ENCODE measurements around the gene ARL14.

ARL14 gene

GRCh38 chr3:160685144-160685766, 8.3 kb downstream of the ARL14 start:
- Histone ChIP-seq H3K79me2 (ENCODE audit: low read length) (no peaks in the 10 kb centered on the region), H3K27me3 (replicated peaks; ENCODE audit: insufficient read depth, low read length) (no peaks in the 10 kb centered on the region), H2AFZ (ENCODE audit: low read length) (no peak overlapping the region), H3K36me3 (replicated peaks; ENCODE audit: insufficient read depth, low read length) (no peaks in the 10 kb centered on the region), H4K20me1 (ENCODE audit: insufficient read depth, low read length) (no peaks in the 10 kb centered on the region), H3K4me3 (ENCODE audit: low read length) (no peak overlapping the region), H3K4me1 (ENCODE audit: low read length) (no peaks in the 10 kb centered on the region), H3K4me2 (ENCODE audit: low read depth, low read length) (no peak overlapping the region), H3F3A (ENCODE audit: insufficient read depth, low read length) (no peaks in the 10 kb centered on the region), H3K27ac (ENCODE audit: low read length) (no peak overlapping the region), H3K9me2 (replicated peaks; ENCODE audit: insufficient read depth, low read length) (no peaks in the 10 kb centered on the region), H3K9ac (ENCODE audit: low read length) (no peak overlapping the region), H3K9me3 (replicated peaks; ENCODE audit: insufficient read depth, low read length) (no peaks in the 10 kb centered on the region)
- TF ChIP-seq CTCF (IDR thresholded peaks at IDR 0.05; ENCODE audit: low read length) (peak; percentile 45), EZH2 (optimal IDR thresholded peaks at IDR 0.05; ENCODE audit: low read depth, low read length) (no peak)
- no peak for DNase-seq

GRCh38 chr3:160686955-160687535, 10.1 kb downstream of the ARL14 start:
- Histone ChIP-seq H3K27ac (ENCODE audit: low read length) (no peak overlapping the region), H3K4me2 (ENCODE audit: low read depth, low read length) (no peak overlapping the region), H3K4me1 (ENCODE audit: low read length) (no peaks in the 10 kb centered on the region), H3K27me3 (replicated peaks; ENCODE audit: insufficient read depth, low read length) (no peaks in the 10 kb centered on the region), H3K79me2 (ENCODE audit: low read length) (no peaks in the 10 kb centered on the region), H3K36me3 (replicated peaks; ENCODE audit: insufficient read depth, low read length) (no peaks in the 10 kb centered on the region), H4K20me1 (ENCODE audit: insufficient read depth, low read length) (no peaks in the 10 kb centered on the region), H3F3A (ENCODE audit: insufficient read depth, low read length) (no peaks in the 10 kb centered on the region), H2AFZ (ENCODE audit: low read length) (no peak overlapping the region), H3K4me3 (ENCODE audit: low read length) (no peak overlapping the region), H3K9me2 (replicated peaks; ENCODE audit: insufficient read depth, low read length) (no peaks in the 10 kb centered on the region), H3K9ac (ENCODE audit: low read length) (no peak overlapping the region), H3K9me3 (replicated peaks; ENCODE audit: insufficient read depth, low read length) (no peaks in the 10 kb centered on the region)
- peak; percentile 56 for DNase-seq
- TF ChIP-seq CTCF (IDR thresholded peaks at IDR 0.05; ENCODE audit: low read length) (peak; percentile 70), EZH2 (optimal IDR thresholded peaks at IDR 0.05; ENCODE audit: low read depth, low read length) (no peak)

- Histone ChIP-seq H3F3A (ENCODE audit: insufficient read depth, low read length) (no peaks in the 10 kb centered on the region), H3K9me3 (replicated peaks; ENCODE audit: insufficient read depth, low read length) (no peaks in the 10 kb centered on the region), H4K20me1 (ENCODE audit: insufficient read depth, low read length) (no peaks in the 10 kb centered on the region), H3K4me3 (ENCODE audit: low read length) (no peak overlapping the region), H3K27ac (ENCODE audit: low read length) (no peak overlapping the region), H3K4me2 (ENCODE audit: low read depth, low read length) (no peak overlapping the region), H3K9me2 (replicated peaks; ENCODE audit: insufficient read depth, low read length) (no peaks in the 10 kb centered on the region), H2AFZ (ENCODE audit: low read length) (no peak overlapping the region), H3K79me2 (ENCODE audit: low read length) (no peaks in the 10 kb centered on the region), H3K27me3 (replicated peaks; ENCODE audit: insufficient read depth, low read length) (no peaks in the 10 kb centered on the region), H3K9ac (ENCODE audit: low read length) (no peak overlapping the region), H3K4me1 (ENCODE audit: low read length) (no peaks in the 10 kb centered on the region), H3K36me3 (replicated peaks; ENCODE audit: insufficient read depth, low read length) (no peaks in the 10 kb centered on the region)
- TF ChIP-seq CTCF (IDR thresholded peaks at IDR 0.05; ENCODE audit: low read length) (no peak), EZH2phosphoT487 (IDR thresholded peaks at IDR 0.05; ENCODE audit: low read length) (no peak), EZH2 (optimal IDR thresholded peaks at IDR 0.05; ENCODE audit: low read depth, low read length) (no peak)
- DNase-seq = no peak
These were observed 14.2 kb downstream of the ARL14 start for GRCh38 chr3:160691151-160691550.
